ENCODE results near the gene PRXL2A. TPM values are rescaled to one million over a fixed set of nuclear protein-coding genes. Genes with fewer than 3 reads are reported as not detected.
"Not testable (repeated sequence)": the region's sequence is repeated elsewhere in the genome, so short reads cannot be mapped to it uniquely, and the experiment has no call there.

The PRXL2A gene
- polyA plus RNA-seq, 1 donor = 99.8 TPM

DNA sequence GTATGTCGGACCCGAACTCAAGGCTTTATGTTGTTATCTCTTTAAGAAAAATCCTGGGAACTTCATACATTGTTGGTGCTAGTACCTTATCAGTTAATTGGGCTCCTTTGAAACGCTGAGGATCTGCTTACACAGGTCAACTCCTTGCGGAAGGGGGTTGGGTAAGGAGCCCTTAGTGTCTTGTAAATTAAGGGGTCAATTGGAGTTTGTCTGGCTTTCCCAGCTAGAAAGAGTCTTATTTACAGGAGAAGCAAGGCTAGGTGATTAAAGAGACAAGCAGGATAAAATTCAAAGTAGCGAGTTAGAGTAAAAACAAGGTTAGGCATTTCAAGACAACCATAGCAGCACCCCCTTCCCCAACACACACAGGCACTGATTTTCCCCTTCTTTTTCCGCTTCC is 8.9 kb downstream of the PRXL2A start:
- not testable (repeated sequence) for H3K4me3 ChIP-seq (ENCODE audit: low read length); H3K36me3 ChIP-seq (ENCODE audit: control insufficient read depth, insufficient read depth, low read length); H3K9me3 ChIP-seq (ENCODE audit: control insufficient read depth, low read depth, low read length); H3K27ac ChIP-seq (ENCODE audit: low read length); DNase-seq; H3K27me3 ChIP-seq (ENCODE audit: control insufficient read depth, insufficient read depth, low read length)
- H3K4me1 ChIP-seq (ENCODE audit: control insufficient read depth, insufficient read depth, low read length) = peaks cover 55% of the 10 kb centered on the region
- WGBS (ENCODE audit: insufficient coverage, low lambda C conversion rate) = 83% methylated on average over 2 of the region's 6 CpGs

DNA sequence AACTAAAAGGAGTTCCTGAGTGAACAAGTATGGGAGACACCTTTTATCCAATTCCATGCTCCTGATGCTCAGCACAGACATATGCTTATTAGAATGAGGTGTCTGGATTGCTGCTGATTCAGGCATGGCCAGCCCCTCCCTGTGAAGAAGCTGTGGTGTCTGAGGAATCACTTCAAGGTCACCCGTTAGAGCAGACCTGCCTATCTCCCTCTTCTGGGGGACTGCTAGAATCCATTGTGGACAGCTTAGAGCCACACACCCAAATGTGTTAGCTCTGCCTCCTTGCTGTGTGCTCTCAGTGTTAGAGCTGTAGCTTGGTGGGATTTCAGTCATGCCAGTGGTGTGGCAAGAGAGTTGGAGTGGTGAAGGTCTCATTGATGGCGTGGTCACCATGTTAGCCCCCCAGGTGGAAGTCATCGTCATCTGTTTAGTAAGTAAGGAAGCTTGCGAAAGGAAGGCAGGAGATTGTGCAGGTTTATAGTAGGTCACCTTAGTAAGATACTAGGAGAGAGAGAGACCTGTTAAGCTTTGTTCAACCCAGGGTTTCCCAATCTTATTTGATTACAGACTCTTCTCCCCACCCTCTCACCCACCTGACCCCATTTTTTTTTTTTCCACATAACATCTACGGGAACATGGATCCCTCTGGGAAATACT is 12.8 kb downstream of the PRXL2A start:
- peaks cover 18% of the 10 kb centered on the region for H3K4me1 ChIP-seq (ENCODE audit: control insufficient read depth, insufficient read depth, low read length)
- H3K9me3 ChIP-seq (ENCODE audit: control insufficient read depth, low read depth, low read length) = no peaks in the 10 kb centered on the region
- peaks cover 45% of the 10 kb centered on the region for H3K36me3 ChIP-seq (ENCODE audit: control insufficient read depth, insufficient read depth, low read length)
- peak overlapping the region; percentile 63 for H3K27ac ChIP-seq (ENCODE audit: low read length)
- H3K27me3 ChIP-seq (ENCODE audit: control insufficient read depth, insufficient read depth, low read length) = no peaks in the 10 kb centered on the region
- DNase-seq = peak in 1 of 2 donors; percentile 59
- no peak overlapping the region for H3K4me3 ChIP-seq (ENCODE audit: low read length)
- WGBS (ENCODE audit: insufficient coverage, low lambda C conversion rate) = no CpG with 5 or more reads among the region's 5 CpGs

DNA sequence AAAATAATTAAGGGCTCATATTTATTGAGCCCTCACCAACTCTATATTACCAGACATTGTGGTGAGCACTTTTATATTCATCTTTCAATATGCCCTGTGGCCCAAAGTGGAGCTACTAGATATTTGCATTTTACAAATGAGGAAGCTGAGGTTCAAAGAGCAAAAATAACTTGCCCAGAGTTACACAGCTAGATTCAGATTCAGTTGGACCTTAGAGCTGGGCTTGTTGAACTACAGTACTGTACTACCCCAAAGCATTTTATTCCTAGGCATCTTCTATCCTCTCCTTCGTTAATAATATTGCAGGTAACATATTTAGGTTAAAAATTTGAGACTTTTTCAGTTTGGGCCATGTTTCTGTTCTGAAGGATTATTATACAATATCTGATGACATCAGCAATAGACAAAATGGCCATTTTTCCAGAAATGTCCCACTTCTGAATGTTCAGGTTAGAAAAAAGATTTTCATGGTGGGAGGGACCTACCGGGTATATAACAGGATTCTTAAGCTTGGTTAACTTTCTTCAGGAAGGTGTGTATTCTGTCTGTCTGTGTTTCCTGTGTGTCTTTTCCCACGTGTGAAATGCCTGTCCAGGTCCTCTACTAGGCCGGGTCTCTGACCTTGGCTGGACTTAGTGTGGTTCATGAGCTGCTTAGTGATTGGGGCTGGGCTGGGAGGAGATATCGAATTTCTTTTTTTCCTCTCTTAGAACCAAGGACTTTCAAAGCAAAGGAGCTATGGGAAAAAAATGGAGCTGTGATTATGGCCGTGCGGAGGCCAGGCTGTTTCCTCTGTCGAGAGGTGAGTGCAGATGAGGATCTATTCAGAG is 13.6 kb downstream of the PRXL2A start:
- Histone ChIP-seq H3K36me3 (ENCODE audit: control insufficient read depth, insufficient read depth, low read length) (peaks cover 52% of the 10 kb centered on the region), H3K4me1 (ENCODE audit: control insufficient read depth, insufficient read depth, low read length) (peaks cover 10% of the 10 kb centered on the region), H3K9me3 (ENCODE audit: control insufficient read depth, low read depth, low read length) (no peaks in the 10 kb centered on the region), H3K27ac (ENCODE audit: low read length) (peak overlapping the region; percentile 16), H3K27me3 (ENCODE audit: control insufficient read depth, insufficient read depth, low read length) (no peaks in the 10 kb centered on the region), H3K4me3 (ENCODE audit: low read length) (no peak overlapping the region)
- WGBS (ENCODE audit: insufficient coverage, low lambda C conversion rate) = 77% methylated on average over 2 of the region's 8 CpGs
- DNase-seq = peak in 1 of 2 donors; percentile 50

- DNase-seq = no peak
- H3K27ac ChIP-seq (ENCODE audit: low read length) = no peak overlapping the region
- H3K9me3 ChIP-seq (ENCODE audit: control insufficient read depth, low read depth, low read length) = no peaks in the 10 kb centered on the region
- no CpG with 5 or more reads among the region's 2 CpGs for WGBS (ENCODE audit: insufficient coverage, low lambda C conversion rate)
- H3K4me1 ChIP-seq (ENCODE audit: control insufficient read depth, insufficient read depth, low read length) = peaks cover 9% of the 10 kb centered on the region
- no peak overlapping the region for H3K4me3 ChIP-seq (ENCODE audit: low read length)
- H3K27me3 ChIP-seq (ENCODE audit: control insufficient read depth, insufficient read depth, low read length) = no peaks in the 10 kb centered on the region
- H3K36me3 ChIP-seq (ENCODE audit: control insufficient read depth, insufficient read depth, low read length) = peaks cover 79% of the 10 kb centered on the region
Observed at GRCh38 chr10:80425901-80426300, 17.6 kb downstream of the PRXL2A start.

DNA sequence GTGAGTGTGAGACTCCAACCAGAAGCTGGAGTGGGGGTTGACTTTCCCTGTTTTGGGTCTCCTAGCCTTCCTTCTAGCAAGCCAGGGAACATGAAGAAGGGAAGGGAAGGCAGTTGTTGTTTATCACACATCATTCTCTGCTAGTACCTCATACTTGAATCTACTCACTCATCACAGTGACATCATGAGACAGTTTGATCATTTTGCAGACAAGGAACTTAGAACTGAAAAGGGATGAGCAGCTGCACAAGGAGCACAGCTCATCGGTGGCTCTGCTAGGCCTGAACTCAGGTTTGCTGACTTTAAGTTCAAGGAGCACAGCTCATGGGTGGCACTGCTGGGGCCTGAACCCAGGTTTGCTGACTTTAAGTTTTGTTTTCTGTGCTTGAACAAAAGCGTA is 19.2 kb downstream of the PRXL2A start:
- Histone ChIP-seq H3K9me3 (ENCODE audit: control insufficient read depth, low read depth, low read length) (no peaks in the 10 kb centered on the region), H3K27me3 (ENCODE audit: control insufficient read depth, insufficient read depth, low read length) (no peaks in the 10 kb centered on the region), H3K27ac (ENCODE audit: low read length) (no peak overlapping the region), H3K4me1 (ENCODE audit: control insufficient read depth, insufficient read depth, low read length) (no peaks in the 10 kb centered on the region), H3K4me3 (ENCODE audit: low read length) (no peak overlapping the region), H3K36me3 (ENCODE audit: control insufficient read depth, insufficient read depth, low read length) (peaks cover 79% of the 10 kb centered on the region)
- no peak for DNase-seq
- no CpG with 5 or more reads among the region's 2 CpGs for WGBS (ENCODE audit: insufficient coverage, low lambda C conversion rate)

GRCh38 chr10:80429521-80429973 is 21.2 kb downstream of the PRXL2A start:
- no peak overlapping the region for H3K27ac ChIP-seq (ENCODE audit: low read length)
- no peaks in the 10 kb centered on the region for H3K4me1 ChIP-seq (ENCODE audit: control insufficient read depth, insufficient read depth, low read length)
- H3K9me3 ChIP-seq (ENCODE audit: control insufficient read depth, low read depth, low read length) = no peaks in the 10 kb centered on the region
- H3K36me3 ChIP-seq (ENCODE audit: control insufficient read depth, insufficient read depth, low read length) = peaks cover 70% of the 10 kb centered on the region
- H3K27me3 ChIP-seq (ENCODE audit: control insufficient read depth, insufficient read depth, low read length) = no peaks in the 10 kb centered on the region
- DNase-seq = no peak
- H3K4me3 ChIP-seq (ENCODE audit: low read length) = no peak overlapping the region
- 30% methylated on average over 2 of the region's 9 CpGs for WGBS (ENCODE audit: insufficient coverage, low lambda C conversion rate)

DNA sequence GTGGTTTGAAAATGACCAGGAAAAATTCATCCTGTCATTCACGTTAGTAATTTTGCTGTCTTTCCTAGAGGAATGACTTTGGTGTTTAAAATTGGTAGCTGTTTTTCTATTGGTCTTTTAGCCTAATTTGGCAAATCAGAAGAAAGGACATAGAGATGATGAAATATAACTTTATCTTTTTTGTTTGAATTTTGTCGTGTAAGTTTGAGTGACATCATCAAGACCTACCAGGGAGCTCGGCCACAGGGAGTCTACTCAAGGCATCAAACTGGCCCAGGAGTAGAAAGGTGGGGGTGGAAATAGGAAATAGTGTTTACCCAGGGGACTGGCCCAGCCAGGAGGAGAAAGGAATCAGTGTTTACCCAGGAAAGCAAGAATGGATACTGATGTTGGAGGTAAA is 24.8 kb downstream of the PRXL2A start:
- H3K4me1 ChIP-seq (ENCODE audit: control insufficient read depth, insufficient read depth, low read length) = no peaks in the 10 kb centered on the region
- no peaks in the 10 kb centered on the region for H3K9me3 ChIP-seq (ENCODE audit: control insufficient read depth, low read depth, low read length)
- no peak overlapping the region for H3K27ac ChIP-seq (ENCODE audit: low read length)
- H3K27me3 ChIP-seq (ENCODE audit: control insufficient read depth, insufficient read depth, low read length) = no peaks in the 10 kb centered on the region
- DNase-seq = no peak
- no peak overlapping the region for H3K4me3 ChIP-seq (ENCODE audit: low read length)
- WGBS (ENCODE audit: insufficient coverage, low lambda C conversion rate) = 71% methylated on average over 1 of the region's 3 CpGs
- H3K36me3 ChIP-seq (ENCODE audit: control insufficient read depth, insufficient read depth, low read length) = peaks cover 37% of the 10 kb centered on the region

GRCh38 chr10:80436446-80437098 is 28.2 kb downstream of the PRXL2A start:
- H3K4me1 ChIP-seq (ENCODE audit: control insufficient read depth, insufficient read depth, low read length) = no peaks in the 10 kb centered on the region
- DNase-seq = no peak
- WGBS (ENCODE audit: insufficient coverage, low lambda C conversion rate) = no CpG with 5 or more reads among the region's 6 CpGs
- H3K9me3 ChIP-seq (ENCODE audit: control insufficient read depth, low read depth, low read length) = no peaks in the 10 kb centered on the region
- H3K4me3 ChIP-seq (ENCODE audit: low read length) = no peak overlapping the region
- no peaks in the 10 kb centered on the region for H3K27me3 ChIP-seq (ENCODE audit: control insufficient read depth, insufficient read depth, low read length)
- no peak overlapping the region for H3K27ac ChIP-seq (ENCODE audit: low read length)
- peaks cover 15% of the 10 kb centered on the region for H3K36me3 ChIP-seq (ENCODE audit: control insufficient read depth, insufficient read depth, low read length)

- no CpG with 5 or more reads among the region's 2 CpGs for WGBS (ENCODE audit: insufficient coverage, low lambda C conversion rate)
- Histone ChIP-seq H3K4me1 (ENCODE audit: control insufficient read depth, insufficient read depth, low read length) (no peaks in the 10 kb centered on the region), H3K4me3 (ENCODE audit: low read length) (no peak overlapping the region), H3K36me3 (ENCODE audit: control insufficient read depth, insufficient read depth, low read length) (peaks cover 9% of the 10 kb centered on the region), H3K27me3 (ENCODE audit: control insufficient read depth, insufficient read depth, low read length) (no peaks in the 10 kb centered on the region), H3K9me3 (ENCODE audit: control insufficient read depth, low read depth, low read length) (no peaks in the 10 kb centered on the region), H3K27ac (ENCODE audit: low read length) (no peak overlapping the region)
- no peak for DNase-seq
Observed at GRCh38 chr10:80437227-80437626, 28.9 kb downstream of the PRXL2A start.

DNA sequence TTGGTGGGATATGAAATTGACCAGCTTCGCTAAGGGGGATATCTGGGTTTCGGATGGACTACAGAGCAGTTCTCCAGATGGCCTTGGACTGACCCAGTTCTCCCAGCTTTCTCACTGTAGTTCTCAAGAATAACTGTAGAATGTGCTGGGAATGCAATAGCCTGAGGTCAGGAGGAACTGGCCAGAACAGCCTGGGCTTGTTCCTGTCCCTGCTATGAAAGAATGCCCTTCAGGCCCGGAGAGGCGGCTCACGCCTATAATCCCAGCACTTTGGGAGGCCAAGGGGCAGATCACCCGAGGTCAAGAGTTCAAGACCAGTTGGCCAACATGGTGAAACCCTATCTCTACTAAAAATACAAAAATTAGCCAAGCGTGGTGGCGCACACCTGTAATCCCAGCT is 33.5 kb downstream of the PRXL2A start:
- no CpG with 5 or more reads among the region's 8 CpGs for WGBS (ENCODE audit: insufficient coverage, low lambda C conversion rate)
- Histone ChIP-seq H3K27me3 (ENCODE audit: control insufficient read depth, insufficient read depth, low read length) (no peaks in the 10 kb centered on the region), H3K36me3 (ENCODE audit: control insufficient read depth, insufficient read depth, low read length) (no peaks in the 10 kb centered on the region), H3K4me3 (ENCODE audit: low read length) (no peak overlapping the region), H3K4me1 (ENCODE audit: control insufficient read depth, insufficient read depth, low read length) (no peaks in the 10 kb centered on the region), H3K9me3 (ENCODE audit: control insufficient read depth, low read depth, low read length) (no peaks in the 10 kb centered on the region), H3K27ac (ENCODE audit: low read length) (no peak overlapping the region)
- no peak for DNase-seq
